ENCODE measurements around the gene PEX26. TPM values are rescaled to one million over a fixed set of nuclear protein-coding genes. Genes with fewer than 3 reads are reported as not detected.

Gene PEX26
- total and polyA plus RNA-seq, 2 of the 13 experiments (the other 11 are each of a cell fraction or from before 2014, with no cell fraction given) = 10.6 to 25.1 TPM

GRCh38 chr22:18044548-18045271 is 33.1 kb upstream of the PEX26 start (continued):
- TF ChIP-seq TAF15 (IDR thresholded peaks at IDR 0.05; ENCODE audit: low read depth, low read length, poor library complexity, severe bottlenecking) (no peak), CSRNP1 (CRISPR knock-in tag; IDR thresholded peaks at IDR 0.05) (no peak), FOXJ3 (CRISPR knock-in tag; IDR thresholded peaks at IDR 0.05; ENCODE audit: borderline replicate concordance) (peak; percentile 73; the same call in 1 of the 2 replicates), HNF1A (IDR thresholded peaks at IDR 0.05; ENCODE audit: low read depth) (no peak), HNF1A (CRISPR knock-in tag; IDR thresholded peaks at IDR 0.05; ENCODE audit: borderline replicate concordance) (0 out of 2 replicates have a peak, but pooled peaks have one; percentile 28), XBP1 (CRISPR knock-in tag; IDR thresholded peaks at IDR 0.05) (no peak), FOXP1 (IDR thresholded peaks at IDR 0.05) (no peak), FOXP1 (CRISPR knock-in tag; IDR thresholded peaks at IDR 0.05) (peak; percentile 49; the same call in 1 of the 2 replicates), ELF1 (CRISPR knock-in tag; IDR thresholded peaks at IDR 0.05) (no peak), ZNF7 (CRISPR knock-in tag; IDR thresholded peaks at IDR 0.05) (no peak), ZNF337 (CRISPR knock-in tag; IDR thresholded peaks at IDR 0.05; ENCODE audit: borderline replicate concordance, low read depth) (peak; percentile 57; the same call in 1 of the 2 replicates), ADNP (CRISPR knock-in tag; IDR thresholded peaks at IDR 0.05) (no peak), ZHX2 (IDR thresholded peaks at IDR 0.05; ENCODE audit: low read depth) (no peak), ZHX2 (CRISPR knock-in tag; IDR thresholded peaks at IDR 0.05; ENCODE audit: borderline replicate concordance) (no peak), ZNF484 (CRISPR knock-in tag; IDR thresholded peaks at IDR 0.05; ENCODE audit: borderline replicate concordance, low read depth) (no peak), ZNF740 (CRISPR knock-in tag; IDR thresholded peaks at IDR 0.05) (no peak)
